A549 (cell line): ENCODE measurements around the gene UFC1.

Source experiments
- CEBPB ChIP-seq, 2 experiments: fragments of >200 bp in 1 of 2; sonication (Bioruptor Twin) in 1 of 2; formaldehyde crosslinking in 1 of 2; IDR thresholded peaks; 2 replicates each; pipeline ENCODE4 v1.6.1; 2012 to 2016
- CTCF ChIP-seq: fragments of >200 bp; sonication (Bioruptor Twin); formaldehyde crosslinking; IDR thresholded peaks from 3 replicates; pipeline ENCODE4 v1.5.1; 2016
- KDM1A ChIP-seq: fragments of 200-600 bp; sonication (generic); IDR thresholded peaks from 2 replicates; pipeline ENCODE4 v1.6.1; 2016; ENCODE audit warnings: low read depth, mild to moderate bottlenecking
- NPAS2 ChIP-seq: fragments of 250-450 bp; sonication (Bioruptor Pico); IDR thresholded peaks from 2 replicates; pipeline ENCODE4 v1.8.0; 2022; ENCODE audit warnings: mild to moderate bottlenecking, moderate library complexity, borderline replicate concordance
- POLR2A ChIP-seq: IDR thresholded peaks from 2 replicates; pipeline ENCODE4 v1.6.1; 2012; ENCODE audit warnings: mild to moderate bottlenecking, low read length
- RAD21 ChIP-seq, 2 experiments: fragments of >200 bp in 1 of 2; sonication (Bioruptor Twin) in 1 of 2; formaldehyde crosslinking in 1 of 2; IDR thresholded peaks in 1 of 2; conservative IDR thresholded peaks in 1 of 2; 2 replicates in 1 of 2; 3 replicates in 1 of 2; pipeline ENCODE4 v1.6.1; 2012 to 2018; ENCODE audit warnings: inconsistent platforms in 1 of 2
- REST ChIP-seq: fragments of 200-600 bp; sonication (generic); IDR thresholded peaks from 2 replicates; pipeline ENCODE4 v1.6.1; 2016; ENCODE audit warnings: antibody characterized with exemption, mild to moderate bottlenecking, moderate library complexity
- RFX5 ChIP-seq: fragments of 450-650 bp; IDR thresholded peaks from 2 replicates; pipeline ENCODE4 v1.7.1; 2014; ENCODE audit warnings: antibody characterized with exemption, mild to moderate bottlenecking, moderate library complexity
- SMC3 ChIP-seq: fragments of >200 bp; sonication (Bioruptor Twin); formaldehyde crosslinking; IDR thresholded peaks from 3 replicates; pipeline ENCODE4 v1.6.1; 2018; ENCODE audit warnings: inconsistent platforms
- SREBF2 ChIP-seq: fragments of 450-650 bp; IDR thresholded peaks from 2 replicates; pipeline ENCODE4 v1.6.1; 2014; ENCODE audit warnings: mild to moderate bottlenecking, moderate library complexity

- TF ChIP-seq CTCF (peak; percentile 10; the same call in 1 of the 3 replicates), POLR2A (no peak), RAD21 (conservative IDR thresholded peaks at IDR 0.05 in 1 of 2, IDR thresholded peaks at IDR 0.05 in 1 of 2) (no peak), RFX5 (no peak), REST (no peak), NPAS2 (CRISPR knock-in tag) (no peak), KDM1A (no peak), SMC3 (no peak), CEBPB (IDR thresholded peaks at IDR 0.05) (no peak), SREBF2 (no peak)
These were observed 17.4 kb downstream of the UFC1 start for GRCh38 chr1:161171191-161171590.
